ENCODE results near the gene ZSCAN22. TPM values are rescaled to one million over a fixed set of nuclear protein-coding genes. Genes with fewer than 3 reads are reported as not detected.
A peak's percentile ranks its signal among the peaks of the same experiment; 100 is the strongest.

The ZSCAN22 gene
- total and polyA plus RNA-seq, 8 donors = 0.45 to 5.2 (median 1.3) TPM; not detected in 1

- Histone ChIP-seq H3K9me3 (peaks cover 2 to 13% (median 8%) of the 10 kb centered on the region in 4 donors), H3K27me3 (peaks cover 5 to 99% (median 42%) of the 10 kb centered on the region in 3 donors), H3K27ac (no peak overlapping the region), H3K4me3 (no peak overlapping the region), H3K36me3 (peaks cover 0 to 7% (median 0%) of the 10 kb centered on the region in 4 donors), H3K4me1 (peaks cover 12 to 51% (median 32%) of the 10 kb centered on the region in 4 donors)
- TF ChIP-seq CTCF (IDR thresholded peaks at IDR 0.05) = no peak
- TF ChIP-seq EP300 (IDR thresholded peaks at IDR 0.05) = no peak
- TF ChIP-seq POLR2AphosphoS5 (IDR thresholded peaks at IDR 0.05) = no peak
- TF ChIP-seq POLR2A (IDR thresholded peaks at IDR 0.05) = no peak
- DNase-seq = no peak
- intact Hi-C loops (cut with DNase I; ENCODE audit: low total_unique reads) = no loop called here
- 86 to 96% (median 87%) methylated on average over 9 of the region's 9 CpGs for WGBS, 5 donors
Observed at GRCh38 chr19:58351558-58351878, 24.7 kb downstream of the ZSCAN22 start.

DNA sequence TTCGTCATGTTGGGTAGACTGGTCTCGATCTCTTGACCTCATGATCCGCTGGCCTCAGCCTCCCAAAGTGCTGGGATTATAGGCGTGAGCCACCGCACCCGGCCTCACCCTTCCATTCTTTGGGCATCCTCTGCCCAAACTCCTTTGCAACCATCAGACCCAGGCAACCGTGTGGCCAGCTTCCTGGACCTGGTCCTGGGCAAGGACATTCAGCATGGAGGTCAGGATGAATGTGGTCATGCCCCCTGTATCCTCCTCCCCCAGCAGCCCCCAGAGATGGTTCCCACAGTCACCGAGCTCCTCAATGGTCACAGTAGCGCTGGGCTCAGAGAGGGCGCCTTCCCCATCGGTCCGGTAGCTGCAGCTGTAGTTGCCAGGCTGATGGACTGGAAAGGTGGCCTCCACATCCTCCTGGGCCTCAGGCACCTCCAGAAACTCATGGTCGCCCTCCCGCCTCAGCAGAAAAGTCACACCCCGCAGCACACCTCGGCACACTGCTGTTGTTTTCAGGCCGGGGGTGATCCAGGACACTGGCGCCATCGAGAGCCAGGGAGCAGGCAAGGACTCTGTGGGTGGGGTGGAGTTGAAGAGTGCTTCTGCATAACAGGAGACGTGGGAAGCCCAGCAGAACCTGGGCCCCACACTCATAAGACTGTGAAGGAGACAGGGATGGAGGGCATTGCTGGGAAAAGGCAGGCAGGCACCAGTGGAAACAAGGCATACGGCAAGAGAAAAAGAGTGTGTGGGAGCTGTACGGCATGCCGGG is 25.4 kb downstream of the ZSCAN22 start:
- intact Hi-C loops (cut with DNase I; ENCODE audit: low total_unique reads) = no loop called here
- TF ChIP-seq POLR2A (IDR thresholded peaks at IDR 0.05) (no peak), CTCF (IDR thresholded peaks at IDR 0.05) (no peak), POLR2AphosphoS5 (IDR thresholded peaks at IDR 0.05) (no peak), EP300 (IDR thresholded peaks at IDR 0.05) (no peak)
- WGBS, 5 donors = 83 to 87% (median 84%) methylated on average over 23 of the region's 23 CpGs
- peaks cover 12 to 52% (median 38%) of the 10 kb centered on the region in 4 donors for H3K4me1 ChIP-seq
- H3K9me3 ChIP-seq = peaks cover 2 to 16% (median 14%) of the 10 kb centered on the region in 4 donors
- H3K36me3 ChIP-seq = peaks cover 0 to 7% (median 0%) of the 10 kb centered on the region in 4 donors
- H3K27me3 ChIP-seq = peaks cover 5 to 99% (median 41%) of the 10 kb centered on the region in 3 donors
- no peak overlapping the region for H3K27ac ChIP-seq
- DNase-seq = no peak
- H3K4me3 ChIP-seq = no peak overlapping the region

- H3K27me3 ChIP-seq = peaks cover 5 to 99% (median 35%) of the 10 kb centered on the region in 3 donors
Observed at GRCh38 chr19:58352760-58353671, 26.2 kb downstream of the ZSCAN22 start, which contains the start of gene A1BG. TSS of gene A1BG (minus strand) at chr19:58353492. CDS start at chr19:58353437, 55 bp downstream.

More at GRCh38 chr19:58352760-58353671, 26.2 kb downstream of the ZSCAN22 start, which contains the start of gene A1BG:
- 74 to 80% (median 78%) methylated on average over 12 to 26 of the region's 26 CpGs for WGBS, 5 donors
- peaks cover 12 to 49% (median 41%) of the 10 kb centered on the region in 4 donors for H3K4me1 ChIP-seq
- no peak within 1 kb of the TSS for H3K4me3 ChIP-seq
- peaks cover 0 to 7% (median 0%) of the 10 kb centered on the region in 4 donors for H3K36me3 ChIP-seq
- H3K9me3 ChIP-seq = peaks cover 2 to 17% (median 12%) of the 10 kb centered on the region in 4 donors
- intact Hi-C loops (cut with DNase I; ENCODE audit: low total_unique reads) = no loop called here
- TF ChIP-seq CTCF (IDR thresholded peaks at IDR 0.05) (no peak), EP300 (IDR thresholded peaks at IDR 0.05) (no peak), POLR2AphosphoS5 (IDR thresholded peaks at IDR 0.05) (no peak), POLR2A (IDR thresholded peaks at IDR 0.05) (no peak)
- no peak within 1 kb of the TSS for H3K27ac ChIP-seq
- peak in 1 of 2 donors; percentile 2 for DNase-seq
